Epithelial cell of esophagus (primary cell): ENCODE data around the gene PJA1.
A peak's percentile ranks its signal among the peaks of the same experiment; 100 is the strongest.

Experiments
- DNase-seq: peaks from one replicate; pipeline ENCODE4 v3.0.0; 2010; ENCODE audit warnings: low read depth
- H3K4me3 ChIP-seq: 2 replicates; pipeline ENCODE4 v1.5.1; 2011; ENCODE audit warnings: mild to moderate bottlenecking, low read length, control low read depth
- TF ChIP-seq, protein P1 (sequence below): IDR thresholded peaks from 2 replicates; pipeline ENCODE4 v1.5.1; 2011; ENCODE audit warnings: low read depth, mild to moderate bottlenecking, low read length, control low read depth, inconsistent platforms; ENCODE audit not compliant: insufficient read depth; ENCODE audit errors: missing control alignments

Gene PJA1

DNA sequence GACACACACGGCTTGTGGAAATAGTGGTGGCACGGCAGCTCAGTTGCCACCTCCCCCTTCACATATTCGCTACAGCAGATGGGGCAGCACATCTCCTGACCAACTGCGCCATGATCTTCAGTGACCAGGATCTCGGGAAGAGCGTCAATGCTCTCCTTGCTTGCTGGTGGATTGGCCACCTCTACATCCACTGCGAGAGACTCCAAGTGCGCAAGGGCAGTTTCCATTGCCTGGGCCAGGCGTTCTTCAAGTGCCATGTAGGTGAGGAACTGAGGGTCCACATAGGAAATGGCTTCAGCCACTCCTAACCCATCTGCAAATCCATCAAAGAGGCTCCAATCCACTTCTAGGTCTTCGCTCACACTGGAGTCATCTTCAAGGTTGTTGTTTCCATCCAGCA, 3.9 kb downstream of the PJA1 start:
- TF ChIP-seq, protein P1, sequence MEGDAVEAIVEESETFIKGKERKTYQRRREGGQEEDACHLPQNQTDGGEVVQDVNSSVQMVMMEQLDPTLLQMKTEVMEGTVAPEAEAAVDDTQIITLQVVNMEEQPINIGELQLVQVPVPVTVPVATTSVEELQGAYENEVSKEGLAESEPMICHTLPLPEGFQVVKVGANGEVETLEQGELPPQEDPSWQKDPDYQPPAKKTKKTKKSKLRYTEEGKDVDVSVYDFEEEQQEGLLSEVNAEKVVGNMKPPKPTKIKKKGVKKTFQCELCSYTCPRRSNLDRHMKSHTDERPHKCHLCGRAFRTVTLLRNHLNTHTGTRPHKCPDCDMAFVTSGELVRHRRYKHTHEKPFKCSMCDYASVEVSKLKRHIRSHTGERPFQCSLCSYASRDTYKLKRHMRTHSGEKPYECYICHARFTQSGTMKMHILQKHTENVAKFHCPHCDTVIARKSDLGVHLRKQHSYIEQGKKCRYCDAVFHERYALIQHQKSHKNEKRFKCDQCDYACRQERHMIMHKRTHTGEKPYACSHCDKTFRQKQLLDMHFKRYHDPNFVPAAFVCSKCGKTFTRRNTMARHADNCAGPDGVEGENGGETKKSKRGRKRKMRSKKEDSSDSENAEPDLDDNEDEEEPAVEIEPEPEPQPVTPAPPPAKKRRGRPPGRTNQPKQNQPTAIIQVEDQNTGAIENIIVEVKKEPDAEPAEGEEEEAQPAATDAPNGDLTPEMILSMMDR: no peak
- DNase-seq: no peak
- H3K4me3 ChIP-seq: no peak overlapping the region

DNA sequence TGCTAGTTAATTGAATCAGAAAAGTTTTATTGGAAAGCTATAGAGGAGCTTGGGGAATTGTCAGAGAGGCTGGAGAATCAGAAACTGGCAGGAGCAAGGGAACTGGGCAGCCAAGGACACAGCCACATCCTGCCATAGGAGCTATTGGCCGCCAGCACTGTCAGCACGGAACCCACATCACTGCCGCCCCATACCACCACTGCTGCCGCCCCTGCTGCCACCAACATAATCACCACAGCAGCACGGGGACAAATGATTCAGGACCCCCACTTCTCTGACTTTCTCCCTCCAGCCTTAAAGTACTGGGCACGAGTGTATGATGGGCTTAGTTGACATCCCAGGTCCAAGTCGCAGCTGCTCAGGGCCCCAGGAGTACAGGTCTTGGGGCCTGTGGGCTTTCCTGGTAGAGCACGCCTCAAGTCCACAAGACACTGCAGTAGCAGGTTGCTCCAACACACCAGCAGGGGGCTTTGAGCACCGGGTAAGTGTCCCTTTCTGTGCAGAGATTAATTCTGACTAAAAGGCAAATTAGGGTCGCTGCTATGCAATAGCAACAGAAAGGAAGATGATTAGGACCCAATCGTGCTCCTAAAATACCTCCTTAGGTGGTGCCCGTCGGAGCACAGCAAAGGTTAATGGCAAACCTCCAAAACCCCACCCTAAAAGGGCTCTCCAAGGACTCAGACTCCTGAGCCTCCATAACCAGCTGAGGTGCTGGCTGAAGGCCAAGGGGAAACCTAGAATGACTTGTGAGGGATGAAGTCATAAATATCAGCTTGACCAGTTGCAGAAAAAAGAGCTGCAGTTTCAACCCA, 6.9 kb downstream of the PJA1 start:
- no peak overlapping the region for H3K4me3 ChIP-seq
- DNase-seq: peak; percentile 84
- TF ChIP-seq, protein P1: peak; percentile 55

DNA sequence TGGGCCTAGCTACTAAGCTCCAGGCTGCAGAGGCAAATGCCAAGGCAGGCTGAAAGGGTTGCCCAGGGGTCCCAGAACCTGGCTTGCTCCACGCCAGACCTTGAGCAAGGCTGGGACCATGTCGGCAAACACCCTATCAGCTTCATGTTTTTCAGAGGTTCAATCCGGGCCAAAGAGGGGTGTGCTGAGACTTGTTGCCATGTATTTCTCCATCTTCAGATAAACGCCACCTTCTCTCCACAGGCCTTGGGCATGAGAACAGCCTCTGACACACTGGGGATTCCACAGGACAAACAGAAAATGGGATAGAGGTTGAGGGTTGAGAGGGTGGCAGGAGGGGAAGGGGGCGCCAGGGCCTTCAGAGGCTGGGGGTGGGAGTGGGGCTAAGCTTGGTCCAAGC, 8.6 kb downstream of the PJA1 start:
- no peak overlapping the region for H3K4me3 ChIP-seq
- no peak for DNase-seq
- TF ChIP-seq, protein P1: no peak

DNA sequence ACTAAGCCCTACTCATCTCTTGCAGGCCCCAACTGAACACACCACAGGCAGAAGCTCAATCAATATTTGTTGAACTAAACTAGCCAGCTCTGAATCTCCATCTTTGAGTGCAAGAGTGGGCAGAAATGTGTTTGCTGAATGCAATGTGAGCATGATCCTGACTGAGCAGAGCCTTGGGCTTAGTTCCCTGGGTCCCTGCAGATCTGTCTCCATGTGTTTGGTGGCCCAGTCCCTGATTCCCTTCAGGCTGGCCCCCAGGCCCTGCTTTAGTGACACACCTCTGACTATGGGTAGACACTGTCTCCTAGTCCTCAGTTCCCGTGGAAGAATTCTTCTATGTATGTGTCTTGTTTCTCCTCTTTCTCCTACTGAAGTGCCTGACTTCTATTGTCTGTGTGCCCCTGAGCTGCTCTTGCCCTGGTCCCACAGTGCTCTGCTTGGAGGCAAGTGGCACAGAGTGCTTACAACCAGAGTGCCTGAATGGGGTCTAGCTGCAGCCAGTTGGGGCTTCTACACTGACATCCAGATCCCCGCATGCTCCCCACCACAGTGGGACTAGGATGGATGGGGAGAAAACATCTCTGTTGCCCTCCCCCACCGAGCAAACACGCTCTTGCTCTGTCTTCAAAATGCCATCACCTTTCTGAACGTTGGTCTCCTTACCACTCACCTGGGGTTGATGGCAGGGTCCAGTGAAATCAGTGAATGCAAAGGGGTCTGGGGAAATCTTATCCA, 9.3 kb downstream of the PJA1 start:
- no peak for DNase-seq
- H3K4me3 ChIP-seq: no peak overlapping the region
- TF ChIP-seq, protein P1: no peak

DNA sequence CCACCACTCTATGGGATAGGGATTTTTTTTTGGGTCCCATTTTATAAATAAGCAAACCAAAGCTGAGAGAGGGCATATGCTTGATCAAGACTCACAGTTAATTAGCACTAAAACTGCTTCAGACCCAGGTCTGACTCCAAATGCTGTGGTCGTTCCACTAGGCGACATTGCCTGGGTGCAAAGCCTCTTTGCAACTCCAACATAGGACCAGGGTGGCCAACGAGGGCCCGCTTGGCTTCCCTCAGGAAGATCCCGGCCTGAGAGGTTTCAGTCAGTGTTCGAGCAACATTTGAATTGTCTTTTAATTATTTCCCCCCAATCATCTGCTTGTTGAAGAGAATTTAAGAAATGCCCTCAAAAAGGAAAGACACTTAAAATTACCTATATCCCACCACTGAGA, 11.2 kb downstream of the PJA1 start:
- no peak for DNase-seq
- no peak overlapping the region for H3K4me3 ChIP-seq
- TF ChIP-seq, protein P1: no peak

DNA sequence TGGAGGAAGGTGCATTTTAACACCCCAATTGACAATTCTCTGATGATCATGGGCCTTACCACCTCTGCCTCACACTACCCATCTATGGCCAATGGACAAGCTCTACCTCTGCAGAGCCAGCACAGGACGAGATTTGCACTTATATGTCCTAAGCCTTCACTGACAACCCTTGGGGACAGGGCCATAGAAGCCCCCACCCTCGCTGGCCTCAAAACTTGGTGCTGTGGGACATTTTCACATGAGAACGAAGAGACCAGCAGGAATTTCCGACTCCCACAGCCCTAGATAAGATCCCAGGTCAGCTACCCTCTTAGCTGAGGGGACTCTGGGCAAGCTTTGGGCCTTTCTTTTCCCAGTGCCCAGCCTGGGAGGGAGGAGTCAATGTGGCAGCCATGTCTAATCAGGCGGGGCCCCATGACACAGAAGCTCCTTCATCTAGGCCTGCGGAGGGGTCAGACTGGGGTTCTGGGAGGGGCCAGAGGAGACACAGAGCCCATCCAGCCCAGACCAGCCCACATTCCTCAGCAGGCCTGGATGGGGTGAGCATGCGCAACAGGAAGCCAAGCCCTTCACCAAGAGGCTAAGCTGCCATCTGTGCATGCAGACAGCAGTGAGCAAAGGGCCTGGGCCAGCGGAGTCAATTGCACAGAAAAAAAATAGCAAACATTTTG, 12.1 kb downstream of the PJA1 start:
- TF ChIP-seq, protein P1: no peak
- DNase-seq: peak; percentile 75
- no peak overlapping the region for H3K4me3 ChIP-seq
